GM12878 (cell line): ENCODE data around the gene DOK7. TPM values are rescaled to one million over a fixed set of nuclear protein-coding genes. Genes with fewer than 3 reads are reported as not detected.

ENCODE experiments used
- ATAC-seq: fragments of 200-7000 bp; cut with Tn5 transposase; 3 replicates; pipeline ENCODE4 v1.9.1; 2020; ENCODE audit warnings: mild to moderate bottlenecking, moderate library complexity
- BruUV-seq: library from RNA; stranded (reverse); fragments of 400-500 nt; replicated peaks from 2 replicates; lab custom pipeline; 2021; lab: Mats Ljungman, UMichigan
- CTCF ChIA-PET: fragments of 300-600 bp; sonication (Branson Sonifier 250); formaldehyde crosslinking; extraction: SDS; loops from one replicate; lab custom pipeline; 2021; ENCODE audit warnings: inconsistent platforms; lab: Yijun Ruan, JAX
- POLR2A ChIA-PET: fragments of 350-600 bp; formaldehyde crosslinking; extraction: SDS; loops from one replicate; lab custom pipeline; 2021; ENCODE audit warnings: inconsistent platforms; lab: Charles Lee
- RAD21 ChIA-PET: fragments of 300-600 bp; sonication (Branson Sonifier 250); formaldehyde crosslinking; loops from one replicate; lab custom pipeline; 2023; ENCODE audit warnings: antibody characterized with exemption; ENCODE audit not compliant: unreplicated experiment; lab: Charles Lee
- SMC1A ChIA-PET: fragments of 300-600 bp; sonication (Branson Sonifier 250); formaldehyde crosslinking; loops from one replicate; lab custom pipeline; 2023; ENCODE audit not compliant: unreplicated experiment, uncharacterized antibody; lab: Charles Lee
- DNase-seq: peaks from one replicate; pipeline ENCODE4 v3.0.0-alpha.2; 2011; ENCODE audit warnings: low read depth, low spot score
- FAIRE-seq: peaks from 3 replicates; lab custom pipeline; 2011; peaks lifted over from hg19 to GRCh38; lab: Jason Lieb, UNC
- H2AFZ ChIP-seq: 2 replicates; pipeline ENCODE4 v1.6.0; 2011; ENCODE audit warnings: low read depth, low read length, control low read depth; ENCODE audit not compliant: control insufficient read depth
- H3K27ac ChIP-seq: 2 replicates; pipeline ENCODE4 v1.5.1; 2011; ENCODE audit warnings: control low read depth; ENCODE audit not compliant: control insufficient read depth, insufficient read depth
- H3K27me3 ChIP-seq, 2 experiments: replicated peaks in 1 of 2; 2 replicates each; pipeline versions ENCODE4 v1.6.0 to v1.6.1; 2011; ENCODE audit warnings: low read length in 1 of 2; ENCODE audit not compliant: control insufficient read depth in 2 of 2, insufficient read depth in 2 of 2
- H3K36me3 ChIP-seq, 2 experiments: 2 replicates each; pipeline ENCODE4 v1.5.1; 2011; ENCODE audit warnings: low read length in 1 of 2; ENCODE audit not compliant: control insufficient read depth in 2 of 2, insufficient read depth in 2 of 2
- H3K4me1 ChIP-seq: 2 replicates; pipeline ENCODE4 v1.6.1; 2011; ENCODE audit warnings: mild to moderate bottlenecking, low read length, moderate library complexity, mixed read lengths; ENCODE audit not compliant: control insufficient read depth, insufficient read depth
- H3K4me2 ChIP-seq: 2 replicates; pipeline ENCODE4 v1.6.0; 2011; ENCODE audit warnings: control low read depth; ENCODE audit not compliant: control insufficient read depth, insufficient read depth
- H3K4me3 ChIP-seq: fragments of 200-600 bp; sonication (generic); 2 replicates; pipeline ENCODE4 v1.5.1; 2016
- H3K79me2 ChIP-seq: 2 replicates; pipeline ENCODE4 v1.6.0; 2011; ENCODE audit warnings: low read length; ENCODE audit not compliant: control insufficient read depth, insufficient read depth
- H3K9ac ChIP-seq: 2 replicates; pipeline ENCODE4 v1.8.0; 2011; ENCODE audit warnings: low read length, control low read depth, mixed read lengths; ENCODE audit not compliant: control insufficient read depth, insufficient read depth
- H3K9me3 ChIP-seq: replicated peaks from 3 replicates; pipeline ENCODE4 v1.5.1; 2011; ENCODE audit warnings: mild to moderate bottlenecking, low read length; ENCODE audit not compliant: control insufficient read depth, insufficient read depth
- H4K20me1 ChIP-seq: 2 replicates; pipeline ENCODE4 v1.6.0; 2011; ENCODE audit not compliant: control insufficient read depth, insufficient read depth
- BHLHE40 ChIP-seq, 2 experiments: fragments of 450-650 bp in 1 of 2; IDR thresholded peaks; 2 replicates each; pipeline ENCODE4 v1.6.1; 2011 to 2017; ENCODE audit warnings: low read depth in 2 of 2, borderline replicate concordance in 1 of 2, improper control_type of control experiment in 1 of 2, low read length in 1 of 2, mild to moderate bottlenecking in 1 of 2
- CEBPB ChIP-seq, 2 experiments: fragments of 150-350 bp in 1 of 2; IDR thresholded peaks; 2 replicates each; pipeline ENCODE4 v1.6.1; 2012 to 2014; ENCODE audit warnings: low read depth in 2 of 2, low read length in 2 of 2, borderline replicate concordance in 1 of 2, inconsistent platforms in 1 of 2
- NFIC ChIP-seq: IDR thresholded peaks from 2 replicates; pipeline ENCODE4 v1.6.1; 2012; ENCODE audit warnings: low read depth, mild to moderate bottlenecking, inconsistent platforms, low read length, moderate library complexity
- PAX8 ChIP-seq: fragments of 450-650 bp; IDR thresholded peaks from 2 replicates; pipeline ENCODE4 v1.6.1; 2017; ENCODE audit warnings: mild to moderate bottlenecking, moderate library complexity
- RUNX3 ChIP-seq: IDR thresholded peaks from 2 replicates; pipeline ENCODE4 v1.6.1; 2012; ENCODE audit warnings: low read length, inconsistent platforms
- STAT3 ChIP-seq: IDR thresholded peaks from 2 replicates; pipeline ENCODE4 v1.6.1; 2011; ENCODE audit warnings: low read depth, low read length, improper control_type of control experiment
- TCF7 ChIP-seq: IDR thresholded peaks from 2 replicates; pipeline ENCODE4 v1.6.1; 2014; ENCODE audit warnings: antibody characterized with exemption, borderline replicate concordance
- YY1 ChIP-seq: IDR thresholded peaks from 2 replicates; pipeline ENCODE4 v1.6.1; 2011; ENCODE audit warnings: low read depth, mild to moderate bottlenecking, low read length
- WGBS: methylation state at CpG from one replicate; pipeline ENCODE4 v1.1.6; 2016; ENCODE audit warnings: low lambda C conversion rate; ENCODE audit not compliant: insufficient replicate concordance, insufficient coverage; ENCODE audit errors: missing lambda C conversion rate; 5-methylcytosine and 5-hydroxymethylcytosine counted together
- in situ Hi-C: fragments of 300-500 bp; cut with MboI; formaldehyde crosslinking; loops from 9 replicates; pipeline ENCODE4 v1.14.3; 2018; ENCODE audit warnings: mixed read lengths
- intact Hi-C: fragments of 100-400 bp; cut with micrococcal nuclease; formaldehyde crosslinking; loops from one replicate; pipeline ENCODE4 v1.14.2; 2022; ENCODE audit not compliant: unreplicated experiment
- polyA plus RNA-seq, 11 experiments: library from polyadenylated mRNA; depleted of rRNA in 4 of 11; unstranded in 6 of 11; stranded (reverse) in 5 of 11; fragments of >200 nt; fragmentation: Nextera tagmentation in 4 of 11; fragmentation: Illumina TruSeq in 1 of 11; extraction: Ambion mirVana in 4 of 11; extraction: Trizol in 1 of 11; gene quantifications; 1 replicate in 1 of 11; 2 replicates in 10 of 11; pipeline versions ENCODE4 v1.2.1 to v1.2.3, GENCODE V29; 2011 to 2016; ENCODE audit warnings: inconsistent platforms in 2 of 11, missing spikeins in 2 of 11, low read depth in 1 of 11
- total RNA-seq, 4 experiments: library from RNA; depleted of rRNA in 3 of 4; stranded (reverse); fragments of >200 nt in 3 of 4; fragmentation: Illumina TruSeq in 1 of 4; extraction: Trizol in 1 of 4; gene quantifications; 2 replicates each; pipeline versions ENCODE4 v1.2.1 to v1.2.3, GENCODE V29; 2013 to 2021
- TF ChIP-seq, protein P1 (sequence below): fragments of 450-650 bp; IDR thresholded peaks from 2 replicates; pipeline ENCODE4 v1.6.1; 2017; ENCODE audit warnings: mild to moderate bottlenecking, low read depth, inconsistent platforms; ENCODE audit not compliant: poor library complexity, severe bottlenecking
- TF ChIP-seq, protein P2 (sequence below): fragments of 450-650 bp; IDR thresholded peaks from 2 replicates; pipeline ENCODE4 v1.6.1; 2018; ENCODE audit warnings: borderline replicate concordance, mild to moderate bottlenecking; ENCODE audit not compliant: partially characterized antibody
- TF ChIP-seq, protein P3 (sequence below): fragments of 450-650 bp; IDR thresholded peaks from 2 replicates; pipeline ENCODE4 v1.6.1; 2016; ENCODE audit warnings: mild to moderate bottlenecking, moderate library complexity, borderline replicate concordance

DOK7 gene
- total and polyA plus RNA-seq, 10 of the 15 experiments (the other 5 are each of a cell fraction or from before 2014, with no cell fraction given) = 0.04 to 0.46 (median 0.18) TPM; not detected in 4

DNA sequence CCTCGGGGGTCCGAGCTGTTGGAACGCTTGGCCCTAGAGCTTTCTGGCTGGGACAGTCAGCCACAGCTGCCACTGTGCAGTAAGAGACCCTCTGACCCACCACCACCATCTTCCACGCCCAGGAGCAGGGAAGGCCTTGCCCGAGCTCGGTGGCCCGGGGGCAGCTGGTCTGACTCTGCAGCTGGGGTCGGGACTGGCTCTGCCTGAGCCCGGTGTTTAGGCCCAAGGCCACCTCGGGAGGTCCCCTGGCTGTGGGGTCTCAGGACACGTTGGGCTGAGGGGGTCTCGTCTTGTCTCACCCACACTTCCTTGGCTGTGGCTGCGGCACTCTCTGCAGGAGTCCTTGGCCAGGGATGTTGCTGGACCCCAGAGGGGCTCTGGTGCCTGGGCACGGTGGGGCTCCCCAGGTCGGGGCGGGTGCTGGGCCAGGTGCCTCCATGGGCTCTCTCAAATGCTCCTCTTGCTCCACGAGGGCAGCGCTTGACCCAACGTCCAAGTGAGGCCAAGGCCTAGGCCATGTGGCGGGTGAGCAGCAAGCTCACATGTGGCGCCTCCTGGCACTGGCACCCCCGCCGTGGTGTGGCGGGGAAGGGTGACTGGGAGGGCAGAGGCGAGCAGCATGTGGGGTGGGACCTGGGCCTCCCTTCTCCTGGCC, 22.9 kb downstream of the DOK7 start:
- POLR2A ChIA-PET = no interaction called here
- WGBS = 33% methylated on average over 25 of the region's 25 CpGs
- Histone ChIP-seq H3K27me3 (peaks cover 2 to 6% of the 10 kb centered on the region in 2 experiments; a peak in 3 of 4 replicates), H3K9ac (no peak overlapping the region), H3K36me3 (no peaks in the 10 kb centered on the region), H4K20me1 (no peaks in the 10 kb centered on the region), H2AFZ (no peak overlapping the region), H3K4me1 (no peaks in the 10 kb centered on the region; the same call in 1 of the 2 replicates), H3K27ac (no peak overlapping the region), H3K4me3 (no peak overlapping the region), H3K9me3 (no peaks in the 10 kb centered on the region), H3K4me2 (no peak overlapping the region), H3K79me2 (no peaks in the 10 kb centered on the region)
- DNase-seq = no peak
- RAD21 ChIA-PET = no interaction called here
- CTCF ChIA-PET = interaction anchor here (0.6 kb wide), 1 partner anchor 123 kb away, joined by 3 read pairs; no protein-coding TSS in a partner anchor
- BruUV-seq = no TSS peak
- FAIRE-seq = no peak
- intact Hi-C loops = no loop called here
- in situ Hi-C loops = no loop called here
- TF ChIP-seq NFIC (no peak), STAT3 (no peak), RUNX3 (no peak), YY1 (no peak), TCF7 (no peak), BHLHE40 (IDR thresholded peaks at IDR 0.05; ENCODE audit: borderline replicate concordance in 1 of 2, low read depth in 2 of 2, low read length in 1 of 2) (no peak), CEBPB (IDR thresholded peaks at IDR 0.05; ENCODE audit: borderline replicate concordance in 1 of 2, low read depth in 2 of 2, low read length in 2 of 2) (no peak), PAX8 (no peak)
- TF ChIP-seq, protein P1, sequence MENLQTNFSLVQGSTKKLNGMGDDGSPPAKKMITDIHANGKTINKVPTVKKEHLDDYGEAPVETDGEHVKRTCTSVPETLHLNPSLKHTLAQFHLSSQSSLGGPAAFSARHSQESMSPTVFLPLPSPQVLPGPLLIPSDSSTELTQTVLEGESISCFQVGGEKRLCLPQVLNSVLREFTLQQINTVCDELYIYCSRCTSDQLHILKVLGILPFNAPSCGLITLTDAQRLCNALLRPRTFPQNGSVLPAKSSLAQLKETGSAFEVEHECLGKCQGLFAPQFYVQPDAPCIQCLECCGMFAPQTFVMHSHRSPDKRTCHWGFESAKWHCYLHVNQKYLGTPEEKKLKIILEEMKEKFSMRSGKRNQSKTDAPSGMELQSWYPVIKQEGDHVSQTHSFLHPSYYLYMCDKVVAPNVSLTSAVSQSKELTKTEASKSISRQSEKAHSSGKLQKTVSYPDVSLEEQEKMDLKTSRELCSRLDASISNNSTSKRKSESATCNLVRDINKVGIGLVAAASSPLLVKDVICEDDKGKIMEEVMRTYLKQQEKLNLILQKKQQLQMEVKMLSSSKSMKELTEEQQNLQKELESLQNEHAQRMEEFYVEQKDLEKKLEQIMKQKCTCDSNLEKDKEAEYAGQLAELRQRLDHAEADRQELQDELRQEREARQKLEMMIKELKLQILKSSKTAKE = no peak
- TF ChIP-seq, protein P2, sequence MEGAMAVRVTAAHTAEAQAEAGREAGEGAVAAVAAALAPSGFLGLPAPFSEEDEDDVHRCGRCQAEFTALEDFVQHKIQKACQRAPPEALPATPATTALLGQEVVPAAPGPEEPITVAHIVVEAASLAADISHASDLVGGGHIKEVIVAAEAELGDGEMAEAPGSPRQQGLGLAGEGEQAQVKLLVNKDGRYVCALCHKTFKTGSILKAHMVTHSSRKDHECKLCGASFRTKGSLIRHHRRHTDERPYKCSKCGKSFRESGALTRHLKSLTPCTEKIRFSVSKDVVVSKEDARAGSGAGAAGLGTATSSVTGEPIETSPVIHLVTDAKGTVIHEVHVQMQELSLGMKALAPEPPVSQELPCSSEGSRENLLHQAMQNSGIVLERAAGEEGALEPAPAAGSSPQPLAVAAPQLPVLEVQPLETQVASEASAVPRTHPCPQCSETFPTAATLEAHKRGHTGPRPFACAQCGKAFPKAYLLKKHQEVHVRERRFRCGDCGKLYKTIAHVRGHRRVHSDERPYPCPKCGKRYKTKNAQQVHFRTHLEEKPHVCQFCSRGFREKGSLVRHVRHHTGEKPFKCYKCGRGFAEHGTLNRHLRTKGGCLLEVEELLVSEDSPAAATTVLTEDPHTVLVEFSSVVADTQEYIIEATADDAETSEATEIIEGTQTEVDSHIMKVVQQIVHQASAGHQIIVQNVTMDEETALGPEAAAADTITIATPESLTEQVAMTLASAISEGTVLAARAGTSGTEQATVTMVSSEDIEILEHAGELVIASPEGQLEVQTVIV = no peak
- TF ChIP-seq, protein P3, sequence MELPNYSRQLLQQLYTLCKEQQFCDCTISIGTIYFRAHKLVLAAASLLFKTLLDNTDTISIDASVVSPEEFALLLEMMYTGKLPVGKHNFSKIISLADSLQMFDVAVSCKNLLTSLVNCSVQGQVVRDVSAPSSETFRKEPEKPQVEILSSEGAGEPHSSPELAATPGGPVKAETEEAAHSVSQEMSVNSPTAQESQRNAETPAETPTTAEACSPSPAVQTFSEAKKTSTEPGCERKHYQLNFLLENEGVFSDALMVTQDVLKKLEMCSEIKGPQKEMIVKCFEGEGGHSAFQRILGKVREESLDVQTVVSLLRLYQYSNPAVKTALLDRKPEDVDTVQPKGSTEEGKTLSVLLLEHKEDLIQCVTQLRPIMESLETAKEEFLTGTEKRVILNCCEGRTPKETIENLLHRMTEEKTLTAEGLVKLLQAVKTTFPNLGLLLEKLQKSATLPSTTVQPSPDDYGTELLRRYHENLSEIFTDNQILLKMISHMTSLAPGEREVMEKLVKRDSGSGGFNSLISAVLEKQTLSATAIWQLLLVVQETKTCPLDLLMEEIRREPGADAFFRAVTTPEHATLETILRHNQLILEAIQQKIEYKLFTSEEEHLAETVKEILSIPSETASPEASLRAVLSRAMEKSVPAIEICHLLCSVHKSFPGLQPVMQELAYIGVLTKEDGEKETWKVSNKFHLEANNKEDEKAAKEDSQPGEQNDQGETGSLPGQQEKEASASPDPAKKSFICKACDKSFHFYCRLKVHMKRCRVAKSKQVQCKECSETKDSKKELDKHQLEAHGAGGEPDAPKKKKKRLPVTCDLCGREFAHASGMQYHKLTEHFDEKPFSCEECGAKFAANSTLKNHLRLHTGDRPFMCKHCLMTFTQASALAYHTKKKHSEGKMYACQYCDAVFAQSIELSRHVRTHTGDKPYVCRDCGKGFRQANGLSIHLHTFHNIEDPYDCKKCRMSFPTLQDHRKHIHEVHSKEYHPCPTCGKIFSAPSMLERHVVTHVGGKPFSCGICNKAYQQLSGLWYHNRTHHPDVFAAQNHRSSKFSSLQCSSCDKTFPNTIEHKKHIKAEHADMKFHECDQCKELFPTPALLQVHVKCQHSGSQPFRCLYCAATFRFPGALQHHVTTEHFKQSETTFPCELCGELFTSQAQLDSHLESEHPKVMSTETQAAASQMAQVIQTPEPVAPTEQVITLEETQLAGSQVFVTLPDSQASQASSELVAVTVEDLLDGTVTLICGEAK = no peak
- SMC1A ChIA-PET = no interaction called here
- ATAC-seq = no peak
